Hematopoietic multipotent progenitor cell treated with erythropoietin and hydrocortisone succinate and interleukin-3 and kit ligand, for 17 days (in vitro differentiated cells): ENCODE results near the gene ANKRD34B.

Source experiments
- DNase-seq: peaks from one replicate; pipeline ENCODE4 v3.0.0-alpha.2; 2015; ENCODE audit warnings: low spot score

Gene ANKRD34B

DNA sequence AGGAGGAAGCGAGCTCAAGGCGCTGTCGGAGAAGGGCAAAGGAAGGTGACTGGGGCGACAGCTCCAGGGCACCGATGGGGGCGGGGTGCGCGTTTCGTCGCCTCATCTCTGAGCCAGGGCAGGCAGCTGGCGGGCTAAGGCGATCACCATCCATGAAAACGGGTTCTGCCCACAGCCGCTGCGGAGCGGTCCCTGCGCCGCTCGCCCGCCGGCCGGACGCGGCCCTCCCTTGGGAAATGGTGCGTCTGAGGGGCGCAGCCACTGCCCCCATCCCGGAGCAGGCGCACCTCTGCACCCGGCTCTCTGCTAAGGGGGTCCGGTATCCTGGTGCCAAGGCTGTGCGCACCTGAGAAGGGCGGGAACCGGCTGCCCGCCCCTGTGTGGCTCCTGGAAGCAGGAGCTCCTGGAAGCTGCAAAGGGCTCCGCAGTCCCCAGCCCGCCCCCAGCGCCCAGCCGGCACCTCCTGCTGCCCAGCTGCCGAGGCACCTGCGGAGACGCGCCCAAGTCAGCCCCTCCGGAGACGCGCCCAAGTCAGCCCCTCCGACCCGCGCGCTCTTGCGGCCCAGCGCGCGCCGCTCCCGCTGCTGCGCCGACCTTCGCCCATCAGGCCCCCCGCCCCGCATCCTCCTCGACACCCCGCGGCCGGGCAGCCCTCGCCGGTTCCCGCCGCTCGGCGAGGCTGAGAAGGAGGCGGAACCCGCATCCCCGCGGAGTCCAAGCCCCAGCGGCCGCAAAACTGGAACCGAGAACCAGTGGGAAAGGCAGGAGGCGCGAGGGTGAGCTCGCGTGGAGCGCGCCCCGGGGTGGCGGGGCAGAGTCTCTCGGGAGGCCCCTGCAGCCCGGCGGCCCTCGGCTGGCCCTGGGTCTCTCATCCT, 757 bp downstream of the ANKRD34B start:
- no peak for DNase-seq

DNA sequence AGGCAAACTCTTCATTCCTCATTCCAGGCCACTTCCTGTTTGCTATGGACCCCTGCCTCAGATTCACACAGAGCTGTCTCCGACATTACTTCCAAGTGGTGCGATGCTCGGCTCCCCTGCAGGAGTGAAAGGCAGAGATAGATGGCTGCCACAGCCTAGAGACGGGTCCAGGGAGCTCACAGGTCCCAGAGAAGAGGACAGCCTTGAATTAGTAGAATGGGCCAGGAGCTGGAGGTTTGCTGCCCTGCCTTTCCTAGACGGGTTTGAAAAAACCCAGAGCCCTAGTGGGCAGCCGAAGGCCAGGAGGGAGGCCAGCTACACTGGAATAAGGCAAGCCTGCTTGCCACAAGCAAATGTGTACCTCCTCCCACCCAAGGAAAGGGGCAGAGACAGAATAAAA, 1.8 kb downstream of the ANKRD34B start:
- DNase-seq = no peak

DNA sequence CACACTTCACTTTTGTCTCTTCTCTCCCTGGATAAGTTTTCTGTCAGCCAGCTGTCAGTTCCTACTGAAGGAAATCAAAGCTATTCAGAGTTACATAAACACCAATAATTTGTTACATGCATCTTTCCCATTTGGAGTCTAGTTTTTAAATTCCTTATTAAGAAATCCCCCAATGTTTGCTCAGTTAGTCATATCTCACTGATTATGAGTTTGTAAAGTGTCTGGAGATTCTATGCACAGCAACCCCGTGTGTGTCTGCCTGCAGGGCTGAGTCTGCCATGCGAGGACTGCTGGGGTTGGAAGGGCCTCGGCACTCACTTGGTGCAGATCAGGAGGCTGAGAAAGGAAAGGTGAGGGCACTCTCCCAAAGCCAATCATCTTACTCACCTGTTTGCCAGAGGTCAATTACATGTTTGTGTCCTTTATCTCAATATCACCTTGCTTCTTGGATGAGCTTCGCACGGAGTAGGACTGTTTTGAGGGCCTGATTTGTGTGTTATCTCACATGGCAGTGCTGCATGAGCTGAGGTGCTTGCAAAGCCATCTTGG, 3.3 kb downstream of the ANKRD34B start:
- DNase-seq = no peak

DNA sequence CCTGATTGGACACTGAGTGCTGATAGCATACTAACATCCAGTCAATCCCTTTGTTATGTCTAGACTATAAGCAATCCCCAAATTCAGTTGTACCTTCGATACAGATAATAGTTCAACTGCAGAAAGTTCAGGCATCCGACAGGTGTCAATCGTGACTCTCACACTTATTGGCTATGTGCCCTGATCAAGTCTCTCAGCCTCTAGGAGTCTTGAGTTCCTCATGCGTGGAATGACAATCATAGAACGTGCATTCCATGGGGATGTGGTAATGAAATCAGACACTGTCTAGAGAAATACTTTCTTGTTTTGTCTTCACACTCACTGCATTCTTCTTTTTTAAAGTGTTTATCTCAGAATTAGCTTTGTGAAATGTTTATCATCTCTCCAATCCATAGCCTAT, 4.8 kb downstream of the ANKRD34B start:
- no peak for DNase-seq

DNA sequence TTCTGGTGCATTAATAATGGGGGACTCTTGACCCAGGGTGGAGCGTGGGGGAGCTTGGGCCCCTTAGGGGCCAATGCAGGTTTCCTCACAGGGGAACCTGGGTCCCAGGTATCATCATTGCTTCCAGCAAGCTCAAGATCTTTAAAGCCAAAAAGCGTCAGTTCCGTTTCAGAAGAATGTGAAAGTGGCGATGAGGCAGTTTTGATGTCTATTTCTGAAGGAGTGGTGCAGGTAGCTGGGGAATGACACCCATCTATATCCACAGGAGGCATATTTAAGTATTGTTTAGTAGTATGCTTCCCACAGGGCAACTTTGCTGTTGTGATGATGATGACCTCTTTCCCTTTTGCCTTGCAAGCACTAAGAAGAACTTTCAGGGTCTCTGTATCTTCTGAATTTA, 10.8 kb downstream of the ANKRD34B start:
- no peak for DNase-seq

DNA sequence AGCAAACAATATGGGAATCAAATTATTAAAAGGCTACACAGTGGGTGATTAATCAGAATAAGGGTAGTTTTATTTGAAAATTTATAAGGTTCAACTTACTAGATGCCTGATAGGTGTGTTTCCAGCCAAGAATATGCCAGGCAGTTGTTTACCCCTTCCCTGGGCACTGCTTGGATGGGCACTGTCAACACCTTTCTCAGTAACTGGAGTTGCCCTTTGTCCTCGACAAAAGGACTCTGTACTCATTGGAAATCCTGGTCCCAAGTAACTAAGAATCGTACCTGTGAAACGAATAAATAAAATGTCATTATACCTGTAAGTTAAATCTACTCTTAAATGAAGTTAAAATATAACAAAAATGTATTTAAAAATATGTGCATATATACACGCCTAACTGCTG, 15.0 kb downstream of the ANKRD34B start:
- no peak for DNase-seq

DNA sequence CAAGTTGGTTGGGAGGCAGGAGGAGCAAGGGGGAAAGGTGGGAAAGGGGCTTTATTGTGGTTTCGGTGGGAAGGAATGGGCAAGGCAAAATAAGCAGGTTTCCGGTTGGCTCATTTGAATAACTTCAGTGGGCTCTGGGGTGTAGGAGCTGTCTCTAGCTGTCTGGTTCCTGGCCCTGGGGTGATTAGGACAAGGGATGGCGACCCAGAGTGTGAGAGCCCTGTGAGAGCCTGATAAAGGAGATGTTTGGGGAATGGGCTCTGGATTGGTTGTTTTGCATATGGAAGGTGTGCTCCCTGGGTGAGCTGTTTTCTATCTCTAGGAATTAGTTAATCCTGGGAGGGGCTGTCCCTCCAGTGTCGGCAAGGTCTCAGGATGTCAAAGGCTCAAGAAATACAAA, 15.4 kb downstream of the ANKRD34B start:
- no peak for DNase-seq

DNA sequence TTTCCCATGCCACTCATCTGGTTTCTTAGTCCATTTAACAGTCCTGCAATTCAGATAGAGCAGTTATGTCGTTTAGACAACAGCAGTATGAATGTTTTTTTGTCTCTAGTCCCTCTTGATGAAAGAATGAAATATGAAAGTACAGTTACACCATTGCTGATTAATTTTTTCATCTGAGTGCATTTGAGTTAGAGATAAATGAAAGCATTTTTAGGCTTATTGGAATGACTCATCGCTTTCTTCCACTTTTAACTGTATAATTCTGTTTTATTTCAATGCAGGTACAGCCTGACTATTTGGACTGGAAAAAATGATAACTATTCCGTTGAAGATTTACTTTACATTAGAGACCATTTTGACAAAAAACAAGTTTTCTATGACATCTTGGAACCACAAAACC, 28.7 kb downstream of the ANKRD34B start:
- DNase-seq = no peak

DNA sequence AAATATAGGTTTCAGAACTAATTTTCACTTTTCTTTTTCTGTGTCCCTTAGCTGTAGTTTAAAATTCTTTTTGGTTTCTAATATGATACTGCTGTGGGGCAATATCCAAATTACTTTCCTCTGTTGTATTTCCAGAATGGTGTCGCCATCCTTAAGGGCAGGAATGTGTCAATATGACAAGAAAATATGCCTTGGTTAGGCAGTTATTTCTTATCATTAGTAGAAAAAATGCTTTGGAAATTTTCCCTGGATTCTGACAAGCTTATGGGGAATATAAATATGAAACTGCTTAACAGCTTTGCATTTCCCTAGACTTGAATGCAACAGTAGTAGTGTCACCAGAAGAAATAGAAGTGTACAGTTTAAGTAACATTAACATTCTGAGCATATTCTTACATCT, 29.4 kb downstream of the ANKRD34B start:
- no peak for DNase-seq

DNA sequence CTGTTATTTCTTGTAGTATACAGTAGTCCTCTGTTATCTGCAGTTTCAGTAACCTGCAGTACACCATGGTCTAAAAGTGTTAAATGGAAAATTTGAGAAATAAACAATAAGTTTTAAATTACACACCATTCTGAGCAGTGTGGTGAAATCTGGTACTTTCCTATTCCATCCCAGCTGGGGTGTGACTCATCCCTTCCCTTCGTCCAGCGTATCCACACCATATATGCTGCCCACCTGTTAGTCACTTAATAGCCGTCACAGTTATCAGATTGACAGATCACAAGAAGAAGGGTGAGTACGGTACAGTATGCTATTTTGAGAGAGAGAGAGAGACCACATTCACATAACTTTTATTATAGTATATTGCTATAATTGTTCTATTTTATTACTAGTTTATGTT, 53.3 kb downstream of the ANKRD34B start:
- DNase-seq = no peak

DNA sequence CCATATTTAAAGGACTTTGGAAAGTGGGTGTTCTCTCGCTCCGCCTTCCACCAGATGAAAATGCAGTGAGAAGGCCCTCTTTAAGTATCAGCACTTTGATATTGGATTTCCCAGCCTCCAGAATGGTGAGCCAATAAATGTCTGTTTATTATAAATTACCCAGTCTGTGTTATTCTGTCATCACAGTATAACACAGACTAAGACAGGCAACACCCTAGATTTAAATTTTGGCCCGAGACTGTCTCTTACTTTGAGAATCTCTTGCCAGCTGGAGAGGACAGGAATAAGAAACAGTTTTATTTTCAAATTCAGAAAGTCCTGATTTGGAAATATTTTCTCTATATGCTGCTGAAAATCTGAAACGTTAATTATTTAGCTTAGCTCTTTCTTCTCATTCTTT, 60.7 kb downstream of the ANKRD34B start:
- DNase-seq = no peak

DNA sequence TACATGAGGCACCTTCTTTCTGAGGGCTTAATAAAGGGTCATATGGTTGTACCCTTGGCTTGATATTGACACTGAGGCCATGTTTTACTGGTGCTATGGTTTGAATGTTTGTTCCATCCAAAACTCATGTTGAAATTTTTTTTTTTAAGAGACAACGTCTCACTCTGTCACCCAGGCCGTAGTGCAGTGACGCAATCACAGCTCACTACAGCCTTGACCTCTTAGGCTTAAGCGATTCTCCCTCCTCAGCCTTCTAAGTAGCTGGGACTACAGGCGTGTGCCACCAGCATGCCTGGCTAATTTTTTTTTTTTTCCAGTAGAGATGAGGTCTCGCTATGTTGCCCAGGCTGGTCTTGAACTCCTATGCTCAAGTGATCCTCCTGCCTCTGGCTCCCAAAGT, 61.2 kb downstream of the ANKRD34B start:
- no peak for DNase-seq

DNA sequence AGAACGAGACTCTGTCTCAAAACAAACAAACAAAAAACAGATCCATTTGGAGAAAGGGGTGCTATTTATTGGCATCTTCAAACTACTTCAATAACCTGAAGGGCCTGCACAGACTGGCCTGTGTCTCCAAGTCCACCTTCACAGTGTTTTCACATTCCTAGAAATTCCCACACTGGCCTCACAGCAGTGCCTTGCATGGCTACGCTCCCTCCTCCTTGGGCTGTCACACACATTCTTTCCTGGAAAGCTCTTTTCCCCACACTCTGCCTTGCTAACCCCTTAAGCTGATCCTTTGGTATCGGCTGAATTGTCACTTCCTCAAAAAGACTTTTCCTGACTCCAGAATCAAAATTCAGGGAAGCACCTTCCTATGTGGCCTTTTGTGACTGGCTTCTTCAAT, 62.4 kb downstream of the ANKRD34B start:
- no peak for DNase-seq
